UCSD-AML1 (cell line): Measurements from ENCODE around the gene NLRP13.
"Not testable (repeated sequence)": the region's sequence is repeated elsewhere in the genome, so short reads cannot be mapped to it uniquely, and the experiment has no call there.

ENCODE experiments used
- DNase-seq: peaks from one replicate; lab custom pipeline; 2025; ENCODE audit not compliant: unreplicated experiment; lab: John Stamatoyannopoulos, UW

Gene NLRP13

GRCh38 chr19:55931936-55932386, at the start of gene NLRP13:
TSS of gene NLRP13 (minus strand) at chr19:55932336. CDS start at chr19:55932311, 25 bp downstream.
- no peak for DNase-seq

GRCh38 chr19:55980415-55980814, 48.3 kb upstream of the NLRP13 start:
- DNase-seq, result no peak

GRCh38 chr19:55973982-55974381, 41.8 kb upstream of the NLRP13 start:
- DNase-seq, result no peak

- no peak for DNase-seq
Measured at GRCh38 chr19:55962186-55962585, 30.1 kb upstream of the NLRP13 start.

GRCh38 chr19:55959996-55960675, 28.0 kb upstream of the NLRP13 start:
- no peak for DNase-seq

GRCh38 chr19:55958356-55958755, 26.2 kb upstream of the NLRP13 start:
- DNase-seq, result no peak

GRCh38 chr19:55956431-55956830, 24.3 kb upstream of the NLRP13 start:
- DNase-seq, result no peak

- DNase-seq, result not testable (repeated sequence)
Measured at GRCh38 chr19:55950566-55950965, 18.4 kb upstream of the NLRP13 start.

GRCh38 chr19:55947532-55947931, 15.4 kb upstream of the NLRP13 start, which contains the start of gene NLRP8:
TSS of gene NLRP8 (plus strand) at chr19:55947832.
- no peak for DNase-seq

- DNase-seq, result no peak
Measured at GRCh38 chr19:55940306-55940705, 8.2 kb upstream of the NLRP13 start.

GRCh38 chr19:55939206-55939605, 7.1 kb upstream of the NLRP13 start:
- DNase-seq, result no peak

- DNase-seq, result no peak
Measured at GRCh38 chr19:55935206-55935605, 3.1 kb upstream of the NLRP13 start.

- DNase-seq, result no peak
Measured at GRCh38 chr19:55930996-55931515, 1.1 kb downstream of the NLRP13 start.

GRCh38 chr19:55929258-55929657, 2.9 kb downstream of the NLRP13 start:
- not testable (repeated sequence) for DNase-seq

- no peak for DNase-seq
Measured at GRCh38 chr19:55927991-55928390, 4.1 kb downstream of the NLRP13 start.

GRCh38 chr19:55923556-55923955, 8.6 kb downstream of the NLRP13 start:
- no peak for DNase-seq

- peak; percentile 9 for DNase-seq
Measured at GRCh38 chr19:55913643-55914268, 18.4 kb downstream of the NLRP13 start.

- DNase-seq, result no peak
Measured at GRCh38 chr19:55912916-55913315, 19.2 kb downstream of the NLRP13 start.

- DNase-seq, result no peak
Measured at GRCh38 chr19:55909801-55910200, 22.3 kb downstream of the NLRP13 start.

GRCh38 chr19:55907746-55908145, 24.4 kb downstream of the NLRP13 start:
- no peak for DNase-seq

- no peak for DNase-seq
Measured at GRCh38 chr19:55907286-55907685, 24.9 kb downstream of the NLRP13 start.

GRCh38 chr19:55902080-55902751, 29.9 kb downstream of the NLRP13 start:
- no peak for DNase-seq
